Spleen (tissue), 11 donors: Measurements from ENCODE around the gene ZNF618. TPM values are rescaled to one million over a fixed set of nuclear protein-coding genes. Genes with fewer than 3 reads are reported as not detected.
A peak's percentile ranks its signal among the peaks of the same experiment; 100 is the strongest.

Experiments used
- DNase-seq: peaks from one replicate; pipeline ENCODE4 v3.0.0-alpha.2; 2020
- H3K27ac ChIP-seq, 8 donors: fragments of 200-600 bp; sonication (generic) in 7 of 8; 1 replicate in 4 of 8; 2 replicates in 4 of 8; pipeline versions ENCODE4 v1.5.0 to v1.8.0; 2016 to 2021; ENCODE audit warnings: inconsistent platforms in 4 of 8, mild to moderate bottlenecking in 4 of 8, moderate library complexity in 1 of 8
- H3K27me3 ChIP-seq, 7 donors: fragments of 200-600 bp; sonication (generic) in 6 of 7; replicated peaks in 1 of 7; 1 replicate in 4 of 7; 2 replicates in 3 of 7; pipeline versions ENCODE4 v1.5.0 to v1.8.0; 2016 to 2021; ENCODE audit warnings: inconsistent platforms in 3 of 7, mild to moderate bottlenecking in 1 of 7
- H3K36me3 ChIP-seq, 6 donors: fragments of 200-600 bp; sonication (generic) in 5 of 6; 1 replicate in 4 of 6; 2 replicates in 2 of 6; pipeline versions ENCODE4 v1.5.0 to v1.8.0; 2016 to 2021; ENCODE audit warnings: inconsistent platforms in 2 of 6
- H3K4me1 ChIP-seq, 6 donors: fragments of 200-600 bp; sonication (generic) in 5 of 6; 1 replicate in 3 of 6; 2 replicates in 3 of 6; pipeline versions ENCODE4 v1.5.0 to v1.8.0; 2016 to 2021; ENCODE audit warnings: inconsistent platforms in 3 of 6
- H3K4me3 ChIP-seq, 8 donors: fragments of 200-600 bp; sonication (generic) in 7 of 8; 1 replicate in 4 of 8; 2 replicates in 4 of 8; pipeline versions ENCODE4 v1.5.0 to v1.8.0; 2016 to 2021; ENCODE audit warnings: inconsistent platforms in 4 of 8, mild to moderate bottlenecking in 4 of 8, moderate library complexity in 2 of 8
- H3K9me3 ChIP-seq, 8 donors: fragments of 200-600 bp; sonication (generic) in 7 of 8; 1 replicate in 4 of 8; 2 replicates in 4 of 8; pipeline versions ENCODE4 v1.5.0 to v1.8.0; 2016 to 2021; ENCODE audit warnings: inconsistent platforms in 4 of 8
- CTCF ChIP-seq, 11 experiments: fragments of 200-600 bp in 7 of 11; fragments of 450-650 bp in 4 of 11; sonication (generic) in 4 of 11; IDR thresholded peaks in 8 of 11; conservative IDR thresholded peaks in 3 of 11; 1 replicate in 7 of 11; 2 replicates in 4 of 11; pipeline versions ENCODE4 v1.4.0 to v1.8.0; 2016 to 2021; ENCODE audit warnings: antibody characterized with exemption in 11 of 11, inconsistent platforms in 4 of 11, mild to moderate bottlenecking in 1 of 11
- POLR2A ChIP-seq, 3 donors: fragments of 450-650 bp; IDR thresholded peaks; one replicate each; pipeline ENCODE4 v1.5.1; 2017; ENCODE audit warnings: antibody characterized with exemption in 3 of 3, mild to moderate bottlenecking in 1 of 3
- POLR2AphosphoS5 ChIP-seq, 3 donors: sonication (generic); formaldehyde crosslinking; IDR thresholded peaks; one replicate each; pipeline ENCODE4 v1.5.1; 2017; ENCODE audit warnings: antibody characterized with exemption in 3 of 3
- WGBS, 5 donors: extraction: QIAGEN DNeasy Blood & Tissue Kit in 3 of 5; methylation state at CpG; one replicate each; pipeline versions ENCODE4 v1.1.5 to v1.1.7; 2013 to 2018; 5-methylcytosine and 5-hydroxymethylcytosine counted together
- intact Hi-C: fragments of 100-400 bp; cut with DNase I; formaldehyde crosslinking; loops from one replicate; pipeline ENCODE4 v1.15.0; 2023; ENCODE audit warnings: low total_unique reads
- polyA plus RNA-seq, 3 donors: library from polyadenylated mRNA; stranded (reverse); fragments of 200-250 nt; gene quantifications; one replicate each; pipeline ENCODE4 v1.2.1, GENCODE V29; 2013
- total RNA-seq, 7 donors: library from RNA; depleted of rRNA in 3 of 7; stranded (reverse); fragments of >200 nt in 3 of 7; fragmentation: NEBNext Ultra II Directional in 4 of 7; extraction: Animal tissue kit (Norgen Biotek cat#: 25700) in 4 of 7; gene quantifications; one replicate each; pipeline versions ENCODE4 v1.1.0 to v1.2.1, GENCODE V29; 2016 to 2021
- donor health status: healthy with polysubstance abuse.
- donor health status: DM: no; HTN: no; CAD: no; lungs with moderate emphysema.
- donor health status: DM: no; HTN: no; CAD: no.
- donor health status: Bipolar disorder and iron deficiency.
- donor health status: healthy.
- donor health status: DM: no; HTN: no; CAD: no.
- donor health status: DM: yes; HTN: yes; CAD: no.

The ZNF618 gene
- total and polyA plus RNA-seq, 10 donors: 0.58 to 14.8 (median 8.4) TPM

- 87 to 92% (median 91%) methylated on average over 9 of the region's 9 CpGs for WGBS, 5 donors
- Histone ChIP-seq H3K27ac (no peak overlapping the region), H3K9me3 (peaks cover 0 to 11% (median 3%) of the 10 kb centered on the region in 8 donors), H3K36me3 (peaks cover 0 to 54% (median 2%) of the 10 kb centered on the region in 6 donors), H3K4me3 (no peak overlapping the region), H3K4me1 (no peaks in the 10 kb centered on the region), H3K27me3 (no peaks in the 10 kb centered on the region)
- DNase-seq: peak; percentile 19
- TF ChIP-seq CTCF (IDR thresholded peaks at IDR 0.05 in 8 of 11, conservative IDR thresholded peaks at IDR 0.05 in 3 of 11) (no peak), POLR2AphosphoS5 (IDR thresholded peaks at IDR 0.05) (no peak), POLR2A (IDR thresholded peaks at IDR 0.05) (no peak)
- intact Hi-C loops: no loop called here
These were observed 135.2 kb downstream of the ZNF618 start for GRCh38 chr9:114011313-114011712.

- intact Hi-C loops: no loop called here
- peaks cover 0 to 10% (median 3%) of the 10 kb centered on the region in 8 donors for H3K9me3 ChIP-seq
- H3K4me3 ChIP-seq: no peak overlapping the region
- WGBS, 5 donors: 77 to 96% (median 86%) methylated on average over 2 of the region's 2 CpGs
- no peaks in the 10 kb centered on the region for H3K27me3 ChIP-seq
- no peak overlapping the region for H3K27ac ChIP-seq
- peaks cover 0 to 54% (median 9%) of the 10 kb centered on the region in 6 donors for H3K36me3 ChIP-seq
- TF ChIP-seq POLR2AphosphoS5 (IDR thresholded peaks at IDR 0.05) (no peak), CTCF (IDR thresholded peaks at IDR 0.05 in 8 of 11, conservative IDR thresholded peaks at IDR 0.05 in 3 of 11) (no peak)
- H3K4me1 ChIP-seq: no peaks in the 10 kb centered on the region
- DNase-seq: peak; percentile 8
These were observed 136.0 kb downstream of the ZNF618 start for GRCh38 chr9:114012126-114012525.

GRCh38 chr9:114014044-114014443, 137.9 kb downstream of the ZNF618 start:
- Histone ChIP-seq H3K4me3 (no peak overlapping the region), H3K27ac (no peak overlapping the region), H3K9me3 (peaks cover 0 to 10% (median 3%) of the 10 kb centered on the region in 8 donors), H3K36me3 (peaks cover 0 to 54% (median 17%) of the 10 kb centered on the region in 6 donors), H3K27me3 (no peaks in the 10 kb centered on the region), H3K4me1 (no peaks in the 10 kb centered on the region)
- intact Hi-C loops: no loop called here
- no peak for DNase-seq
- no peak for TF ChIP-seq POLR2A (IDR thresholded peaks at IDR 0.05)
- no peak for TF ChIP-seq POLR2AphosphoS5 (IDR thresholded peaks at IDR 0.05)
- no peak for TF ChIP-seq CTCF (IDR thresholded peaks at IDR 0.05 in 8 of 11, conservative IDR thresholded peaks at IDR 0.05 in 3 of 11)

GRCh38 chr9:114015607-114016006, 139.5 kb downstream of the ZNF618 start:
- peaks cover 0 to 54% (median 17%) of the 10 kb centered on the region in 6 donors for H3K36me3 ChIP-seq
- no peak for DNase-seq
- H3K4me1 ChIP-seq: no peaks in the 10 kb centered on the region
- 75 to 93% (median 86%) methylated on average over 2 of the region's 2 CpGs for WGBS, 5 donors
- TF ChIP-seq POLR2AphosphoS5 (IDR thresholded peaks at IDR 0.05) (no peak), CTCF (IDR thresholded peaks at IDR 0.05 in 8 of 11, conservative IDR thresholded peaks at IDR 0.05 in 3 of 11) (no peak), POLR2A (IDR thresholded peaks at IDR 0.05) (no peak)
- H3K27ac ChIP-seq: no peak overlapping the region
- intact Hi-C loops: no loop called here
- no peaks in the 10 kb centered on the region for H3K27me3 ChIP-seq
- peaks cover 0 to 12% (median 3%) of the 10 kb centered on the region in 8 donors for H3K9me3 ChIP-seq
- H3K4me3 ChIP-seq: no peak overlapping the region
